Measurements from ENCODE around the gene FAM3A.
"Not testable (repeated sequence)": the region's sequence is repeated elsewhere in the genome, so short reads cannot be mapped to it uniquely, and the experiment has no call there.

The FAM3A gene

DNA sequence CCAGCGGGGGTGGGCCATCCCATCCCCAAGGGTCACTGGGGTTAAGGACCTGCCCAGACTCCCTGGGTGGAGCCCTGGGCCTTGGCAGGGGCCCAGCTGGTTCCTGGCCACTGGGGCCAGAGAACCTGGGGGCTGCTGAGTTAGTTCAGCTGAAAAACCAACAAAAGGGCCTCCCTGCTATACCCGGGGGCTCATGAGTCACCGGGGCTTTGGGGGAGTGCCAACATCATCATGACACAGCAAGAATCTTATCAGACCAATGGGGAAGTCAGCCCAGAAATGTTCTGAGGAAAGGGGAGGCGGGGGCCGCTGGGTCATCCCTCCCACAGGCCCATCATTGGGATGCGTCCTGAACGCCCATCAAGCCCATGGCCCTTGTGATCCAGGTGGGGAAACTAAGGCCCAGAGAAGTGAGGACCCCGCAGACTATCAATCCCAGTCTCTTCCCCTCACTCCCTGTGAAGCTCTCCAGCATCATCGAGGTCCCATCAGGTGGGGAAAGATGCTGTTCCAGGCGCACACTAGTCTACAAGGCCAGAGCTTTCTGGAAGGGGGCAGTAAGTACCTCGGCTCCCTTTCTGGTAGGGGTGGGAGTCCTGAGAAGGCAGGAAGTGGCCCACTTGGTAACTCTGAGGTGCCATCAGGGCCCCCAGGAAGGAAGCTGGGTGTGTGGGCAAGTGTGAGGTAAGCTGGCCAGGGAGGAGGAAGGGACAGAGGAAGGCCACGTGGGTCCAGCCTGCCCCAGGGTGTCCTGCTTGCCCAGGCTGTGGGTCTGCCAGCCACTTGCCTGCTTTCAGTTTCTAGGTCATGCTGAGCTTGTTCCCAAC is 26.1 kb upstream of the FAM3A start:
- Mint-ChIP-seq H3K4me1 (peaks cover 31% of the 10 kb centered on the region), H3K4me3 (peak overlapping the region; percentile 78), H3K9me3 (no peaks in the 10 kb centered on the region), H3K27ac (peak overlapping the region; percentile 92), H3K36me3 (peaks cover 10% of the 10 kb centered on the region), H3K27me3 (no peaks in the 10 kb centered on the region)
- ATAC-seq = no peak

DNA sequence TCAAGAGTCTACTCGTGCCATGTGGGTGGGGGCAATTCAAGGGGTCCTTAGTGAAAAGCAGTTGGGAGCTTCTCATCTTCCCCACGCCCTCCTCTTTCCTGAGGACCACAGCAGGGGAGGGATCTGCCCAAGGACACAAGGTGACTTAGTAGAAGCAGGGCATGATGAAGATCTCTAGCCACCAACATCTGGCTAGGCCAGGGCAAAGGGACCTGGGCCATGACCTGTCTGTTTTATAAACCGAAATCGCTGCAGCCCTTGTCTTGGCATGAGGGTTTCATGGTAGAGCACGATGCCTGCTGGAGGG is 25.5 kb upstream of the FAM3A start:
- peaks cover 10% of the 10 kb centered on the region for H3K36me3 Mint-ChIP-seq
- H3K4me3 Mint-ChIP-seq = no peak overlapping the region
- ATAC-seq = no peak
- no peaks in the 10 kb centered on the region for H3K27me3 Mint-ChIP-seq
- H3K9me3 Mint-ChIP-seq = no peaks in the 10 kb centered on the region
- H3K4me1 Mint-ChIP-seq = peaks cover 31% of the 10 kb centered on the region
- H3K27ac Mint-ChIP-seq = peak overlapping the region; percentile 92

DNA sequence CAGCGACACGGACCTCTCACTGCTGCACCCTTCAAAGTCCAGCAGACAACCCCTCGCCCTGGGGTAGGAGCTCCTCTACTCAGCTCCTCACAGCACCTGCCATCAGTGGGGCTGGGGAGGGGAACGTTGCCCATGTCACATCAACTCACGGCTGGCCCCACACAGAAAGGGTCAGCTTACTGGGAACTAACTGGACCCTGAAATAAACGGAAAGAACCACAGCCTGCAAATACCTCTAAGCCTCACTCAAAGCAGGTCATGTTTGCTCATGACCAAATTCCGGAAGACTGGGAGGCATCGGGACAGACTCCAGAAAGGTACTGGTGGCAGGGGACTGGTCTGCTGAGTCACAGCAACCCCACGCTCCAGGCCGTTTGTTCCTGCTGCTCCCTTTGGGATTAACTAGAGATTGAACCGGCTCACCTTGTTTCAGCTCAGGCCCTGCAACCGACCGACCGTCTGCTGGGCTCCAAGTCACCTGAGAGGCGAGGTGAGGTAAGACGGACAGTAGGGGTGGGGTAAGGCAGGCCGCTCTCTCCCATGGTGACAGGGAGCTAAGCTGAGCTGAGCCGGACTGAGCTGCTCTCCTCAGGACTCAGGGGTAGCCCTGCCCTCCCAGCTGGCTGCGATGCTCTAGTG is 25.0 kb upstream of the FAM3A start:
- Mint-ChIP-seq H3K36me3 (peaks cover 10% of the 10 kb centered on the region), H3K4me1 (peaks cover 31% of the 10 kb centered on the region), H3K4me3 (no peak overlapping the region), H3K27ac (peak overlapping the region; percentile 92), H3K27me3 (no peaks in the 10 kb centered on the region), H3K9me3 (no peaks in the 10 kb centered on the region)
- ATAC-seq = no peak

DNA sequence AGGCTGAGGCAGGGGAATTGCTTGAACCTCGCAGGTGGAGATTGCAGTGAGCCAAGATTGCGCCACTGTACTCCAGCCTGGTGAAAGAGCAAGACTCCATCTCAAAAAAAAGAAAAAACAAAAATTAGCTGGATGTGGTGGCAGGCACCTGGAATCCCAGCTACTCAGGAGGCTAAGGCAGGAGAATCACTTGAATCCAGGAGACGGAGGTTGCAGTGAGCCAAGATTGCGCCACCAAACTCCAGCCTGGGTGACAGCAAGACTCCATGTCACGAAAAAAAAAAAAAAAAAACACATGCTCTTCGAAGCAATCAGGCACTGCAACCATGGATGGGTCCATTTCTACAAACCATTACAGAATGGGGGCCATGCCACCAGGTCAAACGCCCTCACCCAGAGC is 24.3 kb upstream of the FAM3A start:
- H3K27ac Mint-ChIP-seq, H3K4me3 Mint-ChIP-seq, H3K9me3 Mint-ChIP-seq, ATAC-seq, H3K27me3 Mint-ChIP-seq: not testable (repeated sequence)
- Mint-ChIP-seq H3K4me1 (peaks cover 31% of the 10 kb centered on the region), H3K36me3 (peaks cover 10% of the 10 kb centered on the region)

DNA sequence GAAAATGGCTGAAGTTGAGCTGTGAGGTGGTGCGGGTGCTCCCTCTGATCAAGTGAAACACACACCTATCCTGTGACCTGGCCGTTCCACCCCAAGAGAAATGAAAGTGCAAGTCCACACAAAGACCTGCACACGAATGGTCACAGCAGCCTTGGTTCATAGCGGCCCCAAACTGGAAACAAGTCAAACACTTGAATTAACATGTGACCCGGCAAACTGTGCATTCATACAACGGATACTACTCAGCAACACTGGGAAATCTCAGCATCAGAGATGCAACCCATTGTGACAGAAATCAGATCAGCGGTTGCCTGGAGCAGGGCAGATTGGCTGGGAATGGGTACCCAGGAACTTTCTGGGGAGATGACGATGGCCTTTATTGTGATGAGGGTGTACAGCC is 23.0 kb upstream of the FAM3A start:
- Mint-ChIP-seq H3K9me3 (no peaks in the 10 kb centered on the region), H3K4me1 (peaks cover 32% of the 10 kb centered on the region), H3K27ac (no peak overlapping the region), H3K4me3 (no peak overlapping the region), H3K36me3 (peaks cover 19% of the 10 kb centered on the region), H3K27me3 (no peaks in the 10 kb centered on the region)
- ATAC-seq = no peak

DNA sequence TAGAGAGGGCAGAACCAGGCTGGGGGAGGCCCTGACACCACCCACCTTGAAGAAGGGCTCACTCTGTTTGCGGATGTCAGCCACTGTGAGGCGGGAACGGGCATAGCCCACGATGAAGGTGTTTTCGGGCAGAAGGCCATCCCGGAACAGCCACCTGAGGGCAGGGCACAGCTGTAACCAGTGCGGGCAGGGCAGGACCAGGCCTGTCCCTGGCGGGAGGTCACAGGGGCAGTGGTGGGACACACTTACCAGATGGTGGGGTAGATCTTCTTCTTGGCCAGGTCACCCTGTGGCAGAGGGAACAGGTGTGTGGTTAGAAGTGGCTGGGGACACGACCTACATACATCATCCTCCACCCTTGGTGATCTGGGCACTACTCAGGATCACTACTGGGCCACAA is 19.9 kb upstream of the FAM3A start:
- peaks cover 25% of the 10 kb centered on the region for H3K36me3 Mint-ChIP-seq
- no peaks in the 10 kb centered on the region for H3K27me3 Mint-ChIP-seq
- ATAC-seq = no peak
- H3K27ac Mint-ChIP-seq = peak overlapping the region; percentile 83
- no peak overlapping the region for H3K4me3 Mint-ChIP-seq
- H3K4me1 Mint-ChIP-seq = peaks cover 17% of the 10 kb centered on the region
- H3K9me3 Mint-ChIP-seq = no peaks in the 10 kb centered on the region

DNA sequence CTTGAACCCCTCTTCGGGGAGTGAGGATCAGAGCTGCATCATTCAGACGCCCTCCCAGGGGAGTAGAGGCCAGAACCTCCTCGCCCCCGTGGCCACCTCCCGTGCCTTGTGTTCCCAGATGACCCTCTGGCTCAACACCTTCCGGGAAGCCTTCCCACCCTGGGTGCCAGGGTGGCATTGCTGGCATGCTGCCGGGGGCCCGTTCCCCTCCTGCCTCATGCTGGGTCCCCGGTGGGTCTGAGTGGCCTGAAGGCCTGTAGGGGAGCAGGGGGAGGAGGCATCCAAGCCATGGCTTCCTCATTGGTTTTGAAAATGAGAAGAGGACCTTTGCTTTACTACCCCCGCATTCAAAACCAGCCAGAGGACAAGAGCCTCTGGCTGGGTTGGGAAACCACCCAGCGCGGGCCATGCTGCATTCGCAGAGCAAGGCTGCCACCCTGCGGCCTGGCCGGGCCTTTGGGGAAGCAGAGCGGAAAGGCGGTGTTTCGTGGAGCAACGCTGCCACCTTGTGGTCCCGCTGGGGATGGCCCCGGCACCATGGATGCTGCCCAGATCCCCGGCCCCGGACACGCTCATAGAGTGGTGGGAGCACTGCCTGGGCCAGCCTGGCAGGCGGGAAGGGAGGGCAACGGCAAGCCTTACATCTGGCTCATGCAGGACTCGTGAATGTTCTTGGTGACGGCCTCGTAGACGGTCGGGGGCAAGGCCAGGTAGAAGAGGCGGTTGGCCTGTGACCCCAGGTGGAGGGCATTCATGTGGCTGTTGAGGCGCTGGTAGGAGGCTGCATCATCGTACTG is 18.7 kb upstream of the FAM3A start:
- ATAC-seq = peak; percentile 95
- Mint-ChIP-seq H3K4me1 (peaks cover 17% of the 10 kb centered on the region), H3K27me3 (no peaks in the 10 kb centered on the region), H3K36me3 (peaks cover 24% of the 10 kb centered on the region), H3K27ac (peak overlapping the region; percentile 83), H3K9me3 (no peaks in the 10 kb centered on the region), H3K4me3 (peak overlapping the region; percentile 52)

DNA sequence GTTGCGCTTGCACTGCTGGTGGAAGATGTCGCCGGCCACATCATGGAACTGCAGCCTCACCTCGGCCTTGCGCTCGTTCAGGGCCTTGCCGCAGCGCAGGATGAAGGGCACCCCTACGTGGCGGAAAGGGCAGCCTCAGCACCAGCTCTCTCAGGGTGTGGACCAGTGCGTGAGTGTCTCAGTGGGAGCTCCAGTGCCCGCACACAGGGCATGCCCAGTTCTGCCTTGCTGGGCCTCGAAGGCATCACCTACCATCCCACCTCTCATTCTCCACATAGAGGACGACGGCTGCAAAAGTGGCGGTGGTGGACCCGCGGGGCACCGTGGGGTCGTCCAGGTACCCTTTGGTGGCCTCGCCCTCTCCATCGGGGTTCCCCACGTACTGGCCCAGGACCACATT is 16.7 kb upstream of the FAM3A start:
- H3K27ac Mint-ChIP-seq = no peak overlapping the region
- no peaks in the 10 kb centered on the region for H3K9me3 Mint-ChIP-seq
- peaks cover 24% of the 10 kb centered on the region for H3K36me3 Mint-ChIP-seq
- H3K27me3 Mint-ChIP-seq = no peaks in the 10 kb centered on the region
- no peak overlapping the region for H3K4me3 Mint-ChIP-seq
- peaks cover 9% of the 10 kb centered on the region for H3K4me1 Mint-ChIP-seq
- no peak for ATAC-seq

DNA sequence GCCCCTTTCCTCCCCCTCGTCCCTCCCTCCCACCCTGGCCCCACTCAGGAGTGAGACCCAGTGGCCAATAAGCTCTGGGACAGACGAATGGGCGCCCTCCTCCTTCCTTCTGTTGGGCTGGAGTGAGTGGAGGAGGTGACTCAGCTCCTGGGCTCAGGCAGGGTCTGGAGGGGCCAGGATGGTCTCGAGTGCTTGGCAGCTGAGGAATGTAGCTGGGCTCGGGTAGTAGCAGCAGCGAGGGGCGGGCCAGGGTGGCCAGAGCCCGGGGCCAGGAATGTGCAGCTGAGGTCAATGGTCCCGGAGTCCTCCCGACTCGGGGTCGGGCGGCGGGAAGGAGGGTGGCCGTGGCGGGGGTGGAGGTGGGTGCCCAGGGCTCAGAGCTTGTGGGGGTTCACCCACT is 15.6 kb upstream of the FAM3A start:
- Mint-ChIP-seq H3K9me3 (no peaks in the 10 kb centered on the region), H3K36me3 (peaks cover 24% of the 10 kb centered on the region), H3K27ac (no peak overlapping the region), H3K4me1 (peaks cover 18% of the 10 kb centered on the region), H3K27me3 (no peaks in the 10 kb centered on the region), H3K4me3 (no peak overlapping the region)
- no peak for ATAC-seq

DNA sequence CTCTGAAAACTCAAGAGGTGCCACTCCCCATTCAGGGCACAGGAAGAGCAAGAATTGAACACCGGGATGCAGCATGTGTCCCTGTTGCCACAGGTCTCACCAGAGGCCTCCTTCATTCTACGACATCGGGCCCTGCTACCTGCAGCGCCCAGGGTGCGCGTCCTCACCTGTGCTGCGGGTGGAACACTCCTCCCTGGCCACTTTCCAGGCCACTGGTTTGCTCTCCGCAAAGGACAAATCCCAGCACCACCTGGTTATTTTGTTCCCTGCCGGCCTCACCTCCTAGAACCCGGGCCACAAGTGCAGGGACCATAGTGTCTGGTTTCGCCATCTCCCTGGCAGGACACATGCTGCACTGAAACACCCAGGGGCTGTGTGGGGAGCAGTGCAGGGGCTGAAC is 14.3 kb upstream of the FAM3A start:
- ATAC-seq = no peak
- Mint-ChIP-seq H3K9me3 (no peaks in the 10 kb centered on the region), H3K27me3 (no peaks in the 10 kb centered on the region), H3K27ac (no peak overlapping the region), H3K4me3 (no peak overlapping the region), H3K4me1 (peaks cover 18% of the 10 kb centered on the region), H3K36me3 (peaks cover 24% of the 10 kb centered on the region)

DNA sequence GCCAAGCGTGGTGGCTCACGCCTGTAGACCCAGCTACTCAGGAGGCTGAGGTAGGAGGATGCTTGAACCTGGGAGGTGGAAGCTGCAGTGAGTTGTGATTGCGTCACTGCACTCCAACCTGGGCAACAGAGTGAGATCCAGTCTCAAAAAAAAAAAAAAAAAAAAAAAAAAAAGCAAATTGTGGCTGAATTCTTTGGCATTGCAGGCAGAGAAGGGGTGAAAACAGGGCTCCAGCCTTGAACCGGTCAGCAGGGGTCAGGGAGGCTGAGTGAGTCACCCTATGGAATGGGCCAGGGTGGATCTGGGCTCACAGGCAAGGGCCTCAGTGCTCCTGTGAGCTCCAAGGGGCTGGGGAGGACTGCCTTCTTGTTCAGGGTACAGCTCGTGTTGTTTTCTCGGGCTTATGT is 13.2 kb upstream of the FAM3A start:
- no peak overlapping the region for H3K27ac Mint-ChIP-seq
- H3K36me3 Mint-ChIP-seq = peaks cover 15% of the 10 kb centered on the region
- ATAC-seq = no peak
- no peaks in the 10 kb centered on the region for H3K9me3 Mint-ChIP-seq
- peaks cover 10% of the 10 kb centered on the region for H3K4me1 Mint-ChIP-seq
- no peak overlapping the region for H3K4me3 Mint-ChIP-seq
- H3K27me3 Mint-ChIP-seq = no peaks in the 10 kb centered on the region

DNA sequence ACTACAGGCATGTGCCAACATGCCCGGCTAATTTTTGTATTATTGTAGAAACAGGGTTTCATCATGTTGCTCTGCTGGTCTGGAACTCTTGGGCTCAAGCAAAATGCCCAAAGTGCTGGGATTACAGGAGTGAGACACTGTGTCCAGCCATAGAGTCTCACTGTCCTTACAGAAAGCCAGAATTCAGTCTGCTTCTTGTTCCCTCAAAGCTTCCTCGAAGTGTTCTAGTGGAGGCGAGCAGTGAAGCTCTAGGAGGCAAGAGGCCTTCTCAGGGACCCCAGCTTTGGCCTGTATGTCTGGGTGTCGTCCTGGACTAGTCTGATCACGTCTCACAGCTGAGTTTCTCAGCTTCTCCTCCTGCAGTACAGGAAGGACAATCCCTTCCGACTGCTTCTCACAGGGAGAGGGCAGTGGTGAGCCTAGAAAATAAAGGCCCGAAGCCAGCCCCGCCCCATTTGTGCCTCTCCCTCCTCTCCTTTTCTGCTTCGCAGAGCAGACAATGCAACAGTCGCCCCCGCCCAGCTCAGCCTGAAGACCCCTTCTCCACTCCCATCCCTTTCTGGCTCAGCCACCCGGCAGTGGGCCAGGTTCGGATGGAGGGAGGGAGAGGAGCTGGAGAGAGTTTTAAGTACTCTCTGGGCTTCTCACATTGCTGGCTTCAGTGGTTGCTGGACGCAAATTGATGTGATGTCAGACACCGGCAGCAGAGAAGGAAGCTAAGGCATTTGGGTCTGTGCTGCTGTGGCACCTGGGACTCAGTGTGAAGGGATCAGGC is 11.1 kb upstream of the FAM3A start:
- H3K36me3 Mint-ChIP-seq = peaks cover 8% of the 10 kb centered on the region
- H3K4me1 Mint-ChIP-seq = peaks cover 10% of the 10 kb centered on the region
- peak; percentile 92 for ATAC-seq
- H3K27me3 Mint-ChIP-seq = no peaks in the 10 kb centered on the region
- H3K27ac Mint-ChIP-seq = peak overlapping the region; percentile 77
- peak overlapping the region; percentile 75 for H3K4me3 Mint-ChIP-seq
- no peaks in the 10 kb centered on the region for H3K9me3 Mint-ChIP-seq

DNA sequence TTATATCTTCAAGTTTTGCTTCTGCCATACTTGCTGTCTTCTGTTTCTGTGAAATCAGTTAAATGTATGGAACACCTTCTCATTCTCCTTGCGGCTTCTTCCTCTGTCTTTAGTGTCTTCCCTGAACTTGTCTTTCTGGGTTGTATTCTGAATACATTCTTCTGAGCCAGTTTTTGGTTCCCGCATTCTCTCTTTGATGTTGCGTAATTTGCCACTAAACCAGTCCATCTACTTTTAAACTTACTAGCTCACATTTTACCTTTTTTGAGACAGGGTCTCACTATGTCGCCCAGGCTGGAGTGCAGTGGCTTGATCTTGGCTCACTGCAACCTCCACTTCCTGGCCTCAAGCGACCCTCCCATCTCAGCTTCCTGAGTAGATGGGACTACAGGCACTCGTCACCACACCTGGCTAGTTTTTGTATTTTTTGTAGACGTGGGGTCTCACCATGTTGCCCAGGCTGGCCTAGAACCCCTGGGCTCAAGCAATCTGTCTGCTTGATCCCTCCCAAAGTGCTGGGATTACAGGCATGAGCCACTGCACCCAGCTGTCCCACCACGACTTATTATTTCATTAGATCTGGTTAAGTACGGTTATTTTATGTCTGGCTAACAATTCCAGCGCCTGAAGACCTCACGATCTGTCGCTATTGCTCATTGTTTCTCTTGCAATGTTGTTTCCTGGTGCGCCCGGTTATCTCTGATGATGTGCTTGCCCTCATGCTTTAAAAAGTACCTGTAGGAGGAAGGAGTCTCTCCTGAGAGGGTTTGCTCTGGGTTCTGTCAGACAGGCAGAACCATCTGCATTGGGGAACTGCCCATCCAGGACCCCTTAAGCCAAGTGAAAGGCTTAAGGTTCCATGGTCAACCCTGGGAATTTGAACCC is 9.8 kb upstream of the FAM3A start:
- peak overlapping the region; percentile 24 for H3K27ac Mint-ChIP-seq
- peaks cover 10% of the 10 kb centered on the region for H3K4me1 Mint-ChIP-seq
- H3K9me3 Mint-ChIP-seq = no peaks in the 10 kb centered on the region
- no peaks in the 10 kb centered on the region for H3K27me3 Mint-ChIP-seq
- no peak overlapping the region for H3K4me3 Mint-ChIP-seq
- H3K36me3 Mint-ChIP-seq = peaks cover 2% of the 10 kb centered on the region
- ATAC-seq = no peak

DNA sequence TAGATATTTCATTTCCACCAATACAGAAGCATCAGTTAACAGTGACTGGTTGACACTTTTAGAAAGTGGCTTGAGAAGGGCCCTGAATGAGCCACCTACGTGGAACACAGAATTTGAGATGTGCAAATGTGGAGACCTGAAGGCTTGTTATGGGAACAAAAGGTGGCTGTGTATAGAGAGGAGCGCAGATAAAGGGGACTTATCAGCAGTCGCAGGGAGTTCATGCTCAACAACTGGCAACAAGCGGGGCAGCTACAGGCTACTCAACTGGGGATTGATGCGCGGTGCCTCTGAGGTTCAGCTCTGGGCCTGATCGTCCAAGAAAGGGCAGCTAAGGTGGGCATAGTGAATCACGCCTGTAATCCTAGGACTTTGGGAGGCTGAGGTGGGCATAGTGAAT is 3.4 kb upstream of the FAM3A start:
- ATAC-seq = no peak
- Mint-ChIP-seq H3K36me3 (peaks cover 4% of the 10 kb centered on the region), H3K27ac (no peak overlapping the region), H3K4me3 (no peak overlapping the region), H3K27me3 (no peaks in the 10 kb centered on the region), H3K9me3 (no peaks in the 10 kb centered on the region), H3K4me1 (peaks cover 15% of the 10 kb centered on the region)

Data from stimulated activated memory B cell treated with anti-CD40 and anti-IgM and Interleukin-4, amounts not matched to agents 10 μg/mL and 1 μg/mL and 100 μg/mL, for 72 hours (primary cell).